GM23338 (cell line): ENCODE results near the gene SLC2A13. TPM values are rescaled to one million over a fixed set of nuclear protein-coding genes. Genes with fewer than 3 reads are reported as not detected.

ENCODE experiments used
- ATAC-seq: fragments of 200-7000 bp; cut with Tn5 transposase; 3 replicates; pipeline ENCODE4 v1.9.1; 2020
- DNase-seq: peaks from one replicate; pipeline ENCODE4 v3.0.0-alpha.2; 2015; ENCODE audit warnings: low spot score
- H2AFZ ChIP-seq: fragments of 200-600 bp; sonication (generic); 2 replicates; pipeline ENCODE4 v1.8.0; 2016; ENCODE audit warnings: antibody characterized with exemption, mild to moderate bottlenecking, moderate library complexity
- H3F3A ChIP-seq: fragments of 200-600 bp; sonication (generic); replicated peaks from 2 replicates; pipeline ENCODE4 v1.8.0; 2017; ENCODE audit warnings: antibody characterized with exemption, mixed run types, low read depth
- H3K27ac ChIP-seq: fragments of 200-600 bp; sonication (generic); 2 replicates; pipeline ENCODE4 v1.6.1; 2016; ENCODE audit warnings: low read depth
- H3K27me3 ChIP-seq: fragments of 200-600 bp; sonication (generic); 2 replicates; pipeline ENCODE4 v1.8.0; 2016; ENCODE audit warnings: mild to moderate bottlenecking, mixed run types, moderate library complexity; ENCODE audit not compliant: insufficient read depth
- H3K36me3 ChIP-seq: fragments of 200-600 bp; sonication (generic); 2 replicates; pipeline ENCODE4 v1.8.0; 2016; ENCODE audit warnings: mild to moderate bottlenecking; ENCODE audit not compliant: insufficient read depth
- H3K4me1 ChIP-seq: fragments of 200-600 bp; sonication (generic); 2 replicates; pipeline ENCODE4 v1.8.0; 2016; ENCODE audit warnings: mild to moderate bottlenecking, moderate library complexity; ENCODE audit not compliant: insufficient read depth
- H3K4me2 ChIP-seq: fragments of 200-600 bp; sonication (generic); 2 replicates; pipeline ENCODE4 v1.7.1; 2017; ENCODE audit warnings: mixed run types
- H3K4me3 ChIP-seq: fragments of 200-600 bp; sonication (generic); 2 replicates; pipeline ENCODE4 v1.6.1; 2016; ENCODE audit warnings: mixed run types
- H3K79me2 ChIP-seq: fragments of 200-600 bp; sonication (generic); replicated peaks from 2 replicates; pipeline ENCODE4 v1.8.0; 2017; ENCODE audit warnings: mild to moderate bottlenecking; ENCODE audit not compliant: insufficient read depth
- H3K9me2 ChIP-seq: fragments of 200-600 bp; sonication (generic); 2 replicates; pipeline ENCODE4 v1.8.0; 2017; ENCODE audit not compliant: insufficient read depth
- H4K20me1 ChIP-seq: fragments of 200-600 bp; sonication (generic); replicated peaks from 2 replicates; pipeline ENCODE4 v1.8.0; 2017; ENCODE audit warnings: mild to moderate bottlenecking; ENCODE audit not compliant: insufficient read depth
- H3K27ac Mint-ChIP-seq: 2 replicates; pipeline ENCODE4 v1.8.0; 2020; ENCODE audit warnings: inconsistent platforms, mild to moderate bottlenecking, moderate library complexity, mixed read lengths
- H3K27me3 Mint-ChIP-seq: 3 replicates; pipeline ENCODE4 v1.8.0; 2022; ENCODE audit warnings: low read depth, mild to moderate bottlenecking, moderate library complexity, mixed read lengths, inconsistent platforms; ENCODE audit not compliant: insufficient read depth, poor library complexity
- H3K36me3 Mint-ChIP-seq: 3 replicates; pipeline ENCODE4 v1.8.0; 2021; ENCODE audit warnings: low read depth, mild to moderate bottlenecking, inconsistent platforms, moderate library complexity, mixed read lengths
- H3K4me1 Mint-ChIP-seq: 3 replicates; pipeline ENCODE4 v1.8.0; 2020; ENCODE audit warnings: mild to moderate bottlenecking, inconsistent platforms, mixed read lengths
- H3K4me3 Mint-ChIP-seq: 3 replicates; pipeline ENCODE4 v1.8.0; 2021; ENCODE audit warnings: moderate library complexity, mild to moderate bottlenecking, inconsistent platforms, mixed read lengths
- H3K9me3 Mint-ChIP-seq: 3 replicates; pipeline ENCODE4 v1.8.0; 2020; ENCODE audit warnings: moderate library complexity, mild to moderate bottlenecking, inconsistent platforms, mixed read lengths
- CREB1 ChIP-seq: fragments of 250-450 bp; sonication (Bioruptor Pico); IDR thresholded peaks from 2 replicates; pipeline ENCODE4 v1.5.0; 2020; ENCODE audit warnings: low read depth, mild to moderate bottlenecking, moderate library complexity
- EZH2phosphoT487 ChIP-seq: fragments of 200-600 bp; sonication (generic); IDR thresholded peaks from one replicate; pipeline ENCODE4 v1.8.1; 2018; ENCODE audit warnings: antibody characterized with exemption; ENCODE audit not compliant: unreplicated experiment
- JUNB ChIP-seq: IDR thresholded peaks from one replicate; pipeline ENCODE4 v1.6.1; 2016; ENCODE audit warnings: antibody characterized with exemption; ENCODE audit not compliant: unreplicated experiment
- NANOG ChIP-seq: IDR thresholded peaks from 2 replicates; pipeline ENCODE4 v1.6.1; 2016; ENCODE audit warnings: antibody characterized with exemption, borderline replicate concordance
- POLR2AphosphoS5 ChIP-seq: IDR thresholded peaks from 2 replicates; pipeline ENCODE4 v1.6.1; 2016; ENCODE audit warnings: antibody characterized with exemption, low read depth
- REST ChIP-seq: IDR thresholded peaks from one replicate; pipeline ENCODE4 v1.6.1; 2018; ENCODE audit warnings: antibody characterized with exemption; ENCODE audit not compliant: unreplicated experiment
- STAT1 ChIP-seq: IDR thresholded peaks from one replicate; pipeline ENCODE4 v1.6.1; 2016; ENCODE audit warnings: antibody characterized with exemption; ENCODE audit not compliant: unreplicated experiment
- polyA plus RNA-seq: library from polyadenylated mRNA; unstranded; fragments of >200 nt; fragmentation: Nextera tagmentation; extraction: Ambion mirVana; gene quantifications from 2 replicates; pipeline ENCODE4 v1.2.1, GENCODE V29; 2016
- total RNA-seq: library from RNA; depleted of rRNA; stranded (reverse); fragments of >200 nt; shearing (Covaris generic); gene quantifications from 2 replicates; pipeline ENCODE4 v1.2.3, GENCODE V29; 2014
- TF ChIP-seq, protein P1 (sequence below), 2 experiments: fragments of 200-600 bp in 1 of 2; sonication (generic) in 1 of 2; conservative IDR thresholded peaks; 2 replicates each; pipeline versions ENCODE4 v1.5.1 to v1.6.1; 2016 to 2017; ENCODE audit warnings: antibody characterized with exemption in 2 of 2, low read depth in 2 of 2, mild to moderate bottlenecking in 2 of 2, moderate library complexity in 1 of 2

Gene SLC2A13
- total and polyA plus RNA-seq, 2 experiments from 2014 or later: 6.8 to 22.7 TPM

DNA sequence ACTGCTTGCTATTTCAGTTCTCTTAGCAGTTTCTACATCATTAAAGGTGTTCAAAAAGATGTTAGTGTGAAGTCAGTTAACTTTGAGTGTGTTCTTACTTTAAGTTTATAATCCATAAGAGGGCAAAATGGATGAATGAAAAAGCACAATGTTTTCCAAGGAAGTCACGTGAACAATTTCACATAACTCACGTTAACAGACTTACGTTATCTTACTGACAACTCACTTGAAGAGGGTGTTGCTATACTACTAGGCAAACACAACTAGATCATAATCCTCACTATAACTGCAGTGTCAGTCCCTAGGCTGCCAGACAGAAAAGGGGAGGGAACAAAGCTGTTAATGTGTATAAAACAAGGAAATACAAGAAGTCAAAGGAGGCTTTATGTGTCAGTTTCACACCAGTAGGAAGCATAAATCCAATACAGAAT is 6.4 kb downstream of the SLC2A13 start (continued):
- no peak for TF ChIP-seq REST
- no peak for TF ChIP-seq POLR2AphosphoS5
- no peak for TF ChIP-seq CREB1 (CRISPR knock-in tag)

GRCh38 chr12:40098406-40099145 is 7.3 kb downstream of the SLC2A13 start:
- no peaks in the 10 kb centered on the region for H3F3A ChIP-seq
- no peak for DNase-seq
- Mint-ChIP-seq H3K4me1 (peaks cover 22% of the 10 kb centered on the region), H3K9me3 (no peaks in the 10 kb centered on the region; the same call in 2 of the 3 replicates), H3K4me3 (no peak overlapping the region), H3K27ac (no peak overlapping the region), H3K36me3 (no peaks in the 10 kb centered on the region; the same call in 2 of the 3 replicates), H3K27me3 (no peaks in the 10 kb centered on the region)
- no peak for ATAC-seq
- TF ChIP-seq JUNB: no peak
- TF ChIP-seq STAT1: no peak
- no peak for TF ChIP-seq EZH2phosphoT487
- TF ChIP-seq, protein P1, sequence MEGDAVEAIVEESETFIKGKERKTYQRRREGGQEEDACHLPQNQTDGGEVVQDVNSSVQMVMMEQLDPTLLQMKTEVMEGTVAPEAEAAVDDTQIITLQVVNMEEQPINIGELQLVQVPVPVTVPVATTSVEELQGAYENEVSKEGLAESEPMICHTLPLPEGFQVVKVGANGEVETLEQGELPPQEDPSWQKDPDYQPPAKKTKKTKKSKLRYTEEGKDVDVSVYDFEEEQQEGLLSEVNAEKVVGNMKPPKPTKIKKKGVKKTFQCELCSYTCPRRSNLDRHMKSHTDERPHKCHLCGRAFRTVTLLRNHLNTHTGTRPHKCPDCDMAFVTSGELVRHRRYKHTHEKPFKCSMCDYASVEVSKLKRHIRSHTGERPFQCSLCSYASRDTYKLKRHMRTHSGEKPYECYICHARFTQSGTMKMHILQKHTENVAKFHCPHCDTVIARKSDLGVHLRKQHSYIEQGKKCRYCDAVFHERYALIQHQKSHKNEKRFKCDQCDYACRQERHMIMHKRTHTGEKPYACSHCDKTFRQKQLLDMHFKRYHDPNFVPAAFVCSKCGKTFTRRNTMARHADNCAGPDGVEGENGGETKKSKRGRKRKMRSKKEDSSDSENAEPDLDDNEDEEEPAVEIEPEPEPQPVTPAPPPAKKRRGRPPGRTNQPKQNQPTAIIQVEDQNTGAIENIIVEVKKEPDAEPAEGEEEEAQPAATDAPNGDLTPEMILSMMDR (conservative IDR thresholded peaks at IDR 0.05; ENCODE audit: low read depth in 2 of 2): no peak
- TF ChIP-seq NANOG: no peak
- H3K9me2 ChIP-seq: no peaks in the 10 kb centered on the region
- H3K4me2 ChIP-seq: no peak overlapping the region
- H3K27ac ChIP-seq: no peak overlapping the region
- peaks cover 4% of the 10 kb centered on the region for H3K4me1 ChIP-seq
- no peak overlapping the region for H2AFZ ChIP-seq
- no peaks in the 10 kb centered on the region for H3K27me3 ChIP-seq
- H3K4me3 ChIP-seq: no peak overlapping the region
- H3K79me2 ChIP-seq: peaks cover 73% of the 10 kb centered on the region
- H3K36me3 ChIP-seq: no peaks in the 10 kb centered on the region
- peaks cover 6% of the 10 kb centered on the region for H4K20me1 ChIP-seq
